Ammon's horn (tissue), 1 donor: ENCODE results near the gene PIGM.

Experiments used
- DNase-seq: peaks from one replicate; pipeline ENCODE4 v3.0.0-alpha.2; 2016; ENCODE audit warnings: low spot score

PIGM gene

GRCh38 chr1:160022330-160023310, 9.2 kb downstream of the PIGM start:
- no peak for DNase-seq

GRCh38 chr1:160021376-160022074, 10.3 kb downstream of the PIGM start:
- DNase-seq = no peak

- no peak for DNase-seq
Measured at GRCh38 chr1:160020196-160020595, 11.6 kb downstream of the PIGM start.

- peak; percentile 42 for DNase-seq
Measured at GRCh38 chr1:160018900-160019299, 12.9 kb downstream of the PIGM start.

GRCh38 chr1:160018347-160018746, 13.4 kb downstream of the PIGM start:
- no peak for DNase-seq

- DNase-seq = no peak
Measured at GRCh38 chr1:160017592-160017991, 14.2 kb downstream of the PIGM start.

- DNase-seq = no peak
Measured at GRCh38 chr1:160011781-160012180, 20.0 kb downstream of the PIGM start.

GRCh38 chr1:160009801-160010200, 22.0 kb downstream of the PIGM start:
- DNase-seq = no peak

GRCh38 chr1:160009081-160009480, 22.7 kb downstream of the PIGM start:
- DNase-seq = no peak

GRCh38 chr1:160007577-160008200, 24.1 kb downstream of the PIGM start:
- DNase-seq = peak; percentile 61

- DNase-seq = peak; percentile 59
Measured at GRCh38 chr1:160006312-160006940, 25.4 kb downstream of the PIGM start.

GRCh38 chr1:160005070-160005469, 26.7 kb downstream of the PIGM start:
- DNase-seq = no peak

GRCh38 chr1:160004425-160004824, 27.4 kb downstream of the PIGM start:
- no peak for DNase-seq

- DNase-seq = no peak
Measured at GRCh38 chr1:160004001-160004400, 27.8 kb downstream of the PIGM start.

- DNase-seq = no peak
Measured at GRCh38 chr1:160001440-160001839, 30.4 kb downstream of the PIGM start.

- no peak for DNase-seq
Measured at GRCh38 chr1:159999204-159999603, 32.6 kb downstream of the PIGM start.

- no peak for DNase-seq
Measured at GRCh38 chr1:159996653-159997052, 35.1 kb downstream of the PIGM start.

GRCh38 chr1:159994896-159995295, 36.9 kb downstream of the PIGM start:
- DNase-seq = no peak

- DNase-seq = no peak
Measured at GRCh38 chr1:159993911-159994310, 37.9 kb downstream of the PIGM start.

- DNase-seq = no peak
Measured at GRCh38 chr1:159992161-159992560, 39.6 kb downstream of the PIGM start.

- no peak for DNase-seq
Measured at GRCh38 chr1:159991513-159991912, 40.3 kb downstream of the PIGM start.

GRCh38 chr1:159990005-159990404, 41.8 kb downstream of the PIGM start:
- no peak for DNase-seq
